HepG2 (cell line): ENCODE data around the gene PANK1. TPM values are rescaled to one million over a fixed set of nuclear protein-coding genes. Genes with fewer than 3 reads are reported as not detected.

Source experiments
- ATAC-seq: fragments of 200-7000 bp; cut with Tn5 transposase; 3 replicates; pipeline ENCODE4 v1.9.1; 2020; ENCODE audit warnings: mild to moderate bottlenecking, moderate library complexity
- BruUV-seq: library from RNA; stranded (reverse); fragments of 400-500 nt; replicated peaks from 2 replicates; lab custom pipeline; 2021; lab: Mats Ljungman, UMichigan
- CTCF ChIA-PET: fragments of 300-600 bp; formaldehyde crosslinking; extraction: SDS; loops from one replicate; lab custom pipeline; 2021; ENCODE audit warnings: low total read pairs, inconsistent platforms, low intra/inter-chr PET ratio; lab: Yijun Ruan, JAX
- POLR2A ChIA-PET: fragments of 350-600 bp; sonication (Branson Sonifier 250); formaldehyde crosslinking; loops from one replicate; lab custom pipeline; 2020; ENCODE audit warnings: antibody characterized with exemption, inconsistent platforms; lab: Yijun Ruan, JAX
- DNase-seq: peaks from one replicate; pipeline ENCODE4 v3.0.0-alpha.2; 2015; ENCODE audit warnings: low spot score
- FAIRE-seq: peaks from 3 replicates; lab custom pipeline; 2011; peaks lifted over from hg19 to GRCh38; lab: Jason Lieb, UNC
- H2AFZ ChIP-seq: one replicate; pipeline ENCODE4 v1.6.1; 2011; ENCODE audit warnings: low read length, inconsistent platforms
- H3K27ac ChIP-seq: fragments of 300-600 bp; 3 replicates; pipeline ENCODE4 v1.8.0; 2011; ENCODE audit warnings: mixed run types, mild to moderate bottlenecking, mixed read lengths, low read length, inconsistent platforms; ENCODE audit not compliant: insufficient read depth; ENCODE audit errors: extremely low read length
- H3K27me3 ChIP-seq, 2 experiments: fragments of 200-600 bp in 1 of 2; 2 replicates in 1 of 2; 3 replicates in 1 of 2; pipeline versions ENCODE4 v1.6.0 to v1.8.0; 2011; ENCODE audit warnings: low read length in 2 of 2, mild to moderate bottlenecking in 2 of 2, moderate library complexity in 2 of 2, inconsistent platforms in 1 of 2; ENCODE audit not compliant: insufficient read depth in 2 of 2, control insufficient read depth in 1 of 2
- H3K36me3 ChIP-seq, 2 experiments: fragments of 200-600 bp in 1 of 2; replicated peaks in 1 of 2; 2 replicates in 1 of 2; 3 replicates in 1 of 2; pipeline versions ENCODE4 v1.5.1 to v1.8.0; 2011; ENCODE audit warnings: low read length in 2 of 2, inconsistent platforms in 1 of 2; ENCODE audit not compliant: insufficient read depth in 2 of 2, control insufficient read depth in 1 of 2
- H3K4me1 ChIP-seq: 2 replicates; pipeline ENCODE4 v1.5.1; 2012; ENCODE audit warnings: low read length, inconsistent platforms; ENCODE audit not compliant: insufficient read depth
- H3K4me2 ChIP-seq: 2 replicates; pipeline ENCODE4 v1.6.0; 2011; ENCODE audit warnings: low read depth, low read length, inconsistent platforms
- H3K4me3 ChIP-seq, 3 experiments: fragments of 200-600 bp in 1 of 3; sonication (generic), shearing (Covaris generic) in 1 of 3; replicated peaks in 1 of 3; 2 replicates each; pipeline ENCODE4 v1.5.1; 2011 to 2016; ENCODE audit warnings: low read length in 3 of 3, inconsistent platforms in 2 of 3, low read depth in 2 of 3, mild to moderate bottlenecking in 2 of 3, control low read depth in 1 of 3, mixed read lengths in 1 of 3; ENCODE audit not compliant: insufficient read depth in 1 of 3
- H3K79me2 ChIP-seq: one replicate; pipeline ENCODE4 v1.6.1; 2011; ENCODE audit warnings: low read length, inconsistent platforms; ENCODE audit not compliant: insufficient read depth
- H3K9ac ChIP-seq: 2 replicates; pipeline ENCODE4 v1.6.0; 2011; ENCODE audit warnings: mild to moderate bottlenecking, low read depth, low read length, inconsistent platforms; ENCODE audit not compliant: insufficient read depth
- H3K9me3 ChIP-seq: 2 replicates; pipeline ENCODE4 v1.5.1; 2012; ENCODE audit warnings: mild to moderate bottlenecking, low read length
- H4K20me1 ChIP-seq: 2 replicates; pipeline ENCODE4 v1.6.0; 2011; ENCODE audit warnings: inconsistent platforms, mild to moderate bottlenecking, low read length, moderate library complexity; ENCODE audit not compliant: insufficient read depth
- BCL6 ChIP-seq: IDR thresholded peaks from 2 replicates; pipeline ENCODE4 v1.6.1; 2016; ENCODE audit warnings: missing genetic modification reagents, missing compliant biosample characterization
- IKZF4 ChIP-seq: sonication (generic); formaldehyde crosslinking; IDR thresholded peaks from 2 replicates; pipeline ENCODE4 v1.5.1; 2020; ENCODE audit warnings: borderline replicate concordance, mild to moderate bottlenecking, low read depth, missing genetic modification reagents; ENCODE audit errors: not compliant biosample characterization
- RFX5 ChIP-seq: IDR thresholded peaks from 2 replicates; pipeline ENCODE4 v1.6.1; 2011; ENCODE audit warnings: low read depth, low read length, improper control_type of control experiment
- ZNF441 ChIP-seq: sonication (generic); formaldehyde crosslinking; IDR thresholded peaks from 2 replicates; pipeline ENCODE4 v1.7.0; 2021; ENCODE audit warnings: missing genetic modification reagents, borderline replicate concordance
- ZNF678 ChIP-seq: sonication (generic); formaldehyde crosslinking; IDR thresholded peaks from 2 replicates; pipeline ENCODE4 v1.4.0; 2020; ENCODE audit warnings: mild to moderate bottlenecking, missing genetic modification reagents
- ZNF770 ChIP-seq: sonication (generic); formaldehyde crosslinking; IDR thresholded peaks from 2 replicates; pipeline ENCODE4 v1.5.0; 2020; ENCODE audit warnings: mild to moderate bottlenecking, missing genetic modification reagents
- WGBS: methylation state at CpG from one replicate; pipeline ENCODE4 v1.1.6; 2017; ENCODE audit warnings: low lambda C conversion rate; 5-methylcytosine and 5-hydroxymethylcytosine counted together
- in situ Hi-C: cut with HindIII; loops from 2 replicates; pipeline ENCODE4 v1.10.0; 2017; ENCODE audit warnings: low pct_unique_long_range_greater_than_20kb; ENCODE audit not compliant: extremely low pct_ligation_motif_present
- intact Hi-C: fragments of 100-400 bp; cut with micrococcal nuclease; formaldehyde crosslinking; loops from one replicate; pipeline ENCODE4 v1.10.0; 2022; ENCODE audit not compliant: unreplicated experiment
- polyA plus RNA-seq, 8 experiments: library from polyadenylated mRNA; depleted of rRNA in 3 of 8; stranded (reverse) in 7 of 8; unstranded in 1 of 8; fragments of >200 nt; fragmentation: Illumina TruSeq in 4 of 8; extraction: Trizol in 4 of 8; gene quantifications; 2 replicates each; pipeline versions ENCODE4 v1.2.1 to v1.2.3, GENCODE V29; 2011 to 2016; ENCODE audit warnings: low read depth in 4 of 8, missing spikeins in 1 of 8, mixed read lengths in 1 of 8; ENCODE audit not compliant: insufficient read depth in 1 of 8
- total RNA-seq, 5 experiments: library from RNA; depleted of rRNA; stranded (reverse); fragments of >200 nt; fragmentation: Illumina TruSeq; extraction: Trizol; gene quantifications; 2 replicates each; pipeline ENCODE4 v1.2.3, GENCODE V29; 2016; ENCODE audit warnings: low read depth in 1 of 5

PANK1 gene
- total and polyA plus RNA-seq, 2 of the 13 experiments (the other 11 are each of a cell fraction or from before 2014, with no cell fraction given): 18.2 to 33.3 TPM

- Histone ChIP-seq H3K27ac (no peak overlapping the region), H3K9ac (no peak overlapping the region), H2AFZ (no peak overlapping the region), H3K4me3 (no peak overlapping the region), H3K79me2 (no peaks in the 10 kb centered on the region), H3K4me2 (no peak overlapping the region), H3K9me3 (no peaks in the 10 kb centered on the region), H3K4me1 (peaks cover 9% of the 10 kb centered on the region; the same call in 1 of the 2 replicates), H3K36me3 (no peaks in the 10 kb centered on the region), H3K27me3 (no peaks in the 10 kb centered on the region), H4K20me1 (no peaks in the 10 kb centered on the region)
- ChIA-PET CTCF (no interaction called here), POLR2A (no interaction called here)
- intact Hi-C loops (loop anchor here (10.0 kb wide), 1 partner anchor 530 kb away; no protein-coding TSS in a partner anchor), in situ Hi-C loops (no loop called here)
- TF ChIP-seq RFX5 (no peak), ZNF678 (CRISPR knock-in tag) (no peak), ZNF770 (CRISPR knock-in tag) (no peak)
- no peak for FAIRE-seq
- no TSS peak for BruUV-seq
- no peak for DNase-seq
- WGBS: 0% methylated on average over 1 of the region's 1 CpG
- ATAC-seq: no peak
Observed at GRCh38 chr10:89554433-89554832, 90.6 kb downstream of the PANK1 start.

GRCh38 chr10:89553064-89553734 is 91.8 kb downstream of the PANK1 start:
- intact Hi-C loops: loop anchor here (10.0 kb wide), 1 partner anchor 528 kb away; no protein-coding TSS in a partner anchor

More at GRCh38 chr10:89553064-89553734, 91.8 kb downstream of the PANK1 start:
- no peak overlapping the region for H3K9ac ChIP-seq
- in situ Hi-C loops: no loop called here
- no TSS peak for BruUV-seq
- no peak overlapping the region for H3K4me3 ChIP-seq
- no peaks in the 10 kb centered on the region for H3K9me3 ChIP-seq
- CTCF ChIA-PET: no interaction called here
- TF ChIP-seq ZNF441 (CRISPR knock-in tag) (no peak), BCL6 (CRISPR knock-in tag) (no peak), IKZF4 (CRISPR knock-in tag) (no peak)
- TF ChIP-seq, all 625 proteins: peak for 0
- FAIRE-seq (no peak), ATAC-seq (no peak), DNase-seq (peak; percentile 37)
- Histone ChIP-seq H2AFZ (no peak overlapping the region), H3K27me3 (no peaks in the 10 kb centered on the region), H3K4me2 (no peak overlapping the region), H3K27ac (no peak overlapping the region), H3K79me2 (no peaks in the 10 kb centered on the region), H3K4me1 (peaks cover 9% of the 10 kb centered on the region; the same call in 1 of the 2 replicates), H3K36me3 (no peaks in the 10 kb centered on the region), H4K20me1 (no peaks in the 10 kb centered on the region)
- WGBS: 41% methylated on average over 5 of the region's 5 CpGs
- POLR2A ChIA-PET: no interaction called here
